Germinal center (tissue), 1 donor: ENCODE results near the gene WFIKKN1.

Experiments
- DNase-seq: peaks from one replicate; pipeline ENCODE4 v3.0.0; 2012; ENCODE audit warnings: mixed read lengths, low spot score

The WFIKKN1 gene, protein sequence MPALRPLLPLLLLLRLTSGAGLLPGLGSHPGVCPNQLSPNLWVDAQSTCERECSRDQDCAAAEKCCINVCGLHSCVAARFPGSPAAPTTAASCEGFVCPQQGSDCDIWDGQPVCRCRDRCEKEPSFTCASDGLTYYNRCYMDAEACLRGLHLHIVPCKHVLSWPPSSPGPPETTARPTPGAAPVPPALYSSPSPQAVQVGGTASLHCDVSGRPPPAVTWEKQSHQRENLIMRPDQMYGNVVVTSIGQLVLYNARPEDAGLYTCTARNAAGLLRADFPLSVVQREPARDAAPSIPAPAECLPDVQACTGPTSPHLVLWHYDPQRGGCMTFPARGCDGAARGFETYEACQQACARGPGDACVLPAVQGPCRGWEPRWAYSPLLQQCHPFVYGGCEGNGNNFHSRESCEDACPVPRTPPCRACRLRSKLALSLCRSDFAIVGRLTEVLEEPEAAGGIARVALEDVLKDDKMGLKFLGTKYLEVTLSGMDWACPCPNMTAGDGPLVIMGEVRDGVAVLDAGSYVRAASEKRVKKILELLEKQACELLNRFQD

DNA sequence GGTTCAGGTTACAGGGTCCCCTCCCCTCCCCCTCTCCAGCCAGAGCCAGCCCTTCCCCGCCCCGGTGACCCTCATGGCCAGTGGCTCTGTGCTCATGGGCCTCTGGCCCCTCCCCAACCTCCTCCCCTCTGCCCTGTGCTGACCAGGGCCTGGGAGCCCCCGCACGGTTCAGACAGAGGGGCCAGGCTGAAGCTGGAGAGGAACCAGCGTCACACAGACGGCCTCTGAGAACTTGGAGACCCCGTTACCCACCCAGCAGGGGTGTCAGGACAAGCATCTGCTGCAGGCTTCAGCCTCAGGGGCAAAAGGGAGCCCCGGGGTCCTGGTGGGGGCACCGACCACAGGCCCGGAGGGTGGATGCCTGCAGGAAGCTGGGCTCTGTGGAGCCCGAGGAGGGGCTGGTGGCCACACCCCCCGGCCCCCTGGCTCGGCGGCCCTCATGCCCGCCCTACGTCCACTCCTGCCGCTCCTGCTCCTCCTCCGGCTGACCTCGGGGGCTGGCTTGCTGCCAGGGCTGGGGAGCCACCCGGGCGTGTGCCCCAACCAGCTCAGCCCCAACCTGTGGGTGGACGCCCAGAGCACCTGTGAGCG, at the start of gene WFIKKN1:
Gene WFIKKN1 (plus strand): TSS at position 171 of the 591 bp plus-strand sequence. CDS start 269 bp downstream, at position 440.
- no peak for DNase-seq

DNA sequence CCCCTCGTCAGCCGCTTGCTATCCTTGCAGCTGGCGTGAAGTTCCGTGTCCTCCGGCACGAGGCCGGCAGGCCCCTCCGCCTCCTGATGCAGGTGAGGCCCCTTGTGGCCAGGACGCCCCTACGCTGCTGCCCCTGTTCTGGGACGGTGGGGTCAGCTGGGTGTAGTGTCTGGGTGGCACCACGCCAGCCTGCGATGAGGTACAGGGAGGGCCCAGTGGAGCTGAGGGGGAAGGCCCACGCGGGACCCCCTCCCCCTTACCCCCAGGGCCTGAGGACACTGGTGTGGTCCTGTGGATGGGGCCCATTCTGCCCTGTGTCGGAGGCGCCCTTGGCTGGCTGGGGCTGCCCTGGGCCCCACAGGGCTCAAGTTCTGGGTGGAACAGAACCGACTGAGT, 48.6 kb upstream of the WFIKKN1 start:
- no peak for DNase-seq

DNA sequence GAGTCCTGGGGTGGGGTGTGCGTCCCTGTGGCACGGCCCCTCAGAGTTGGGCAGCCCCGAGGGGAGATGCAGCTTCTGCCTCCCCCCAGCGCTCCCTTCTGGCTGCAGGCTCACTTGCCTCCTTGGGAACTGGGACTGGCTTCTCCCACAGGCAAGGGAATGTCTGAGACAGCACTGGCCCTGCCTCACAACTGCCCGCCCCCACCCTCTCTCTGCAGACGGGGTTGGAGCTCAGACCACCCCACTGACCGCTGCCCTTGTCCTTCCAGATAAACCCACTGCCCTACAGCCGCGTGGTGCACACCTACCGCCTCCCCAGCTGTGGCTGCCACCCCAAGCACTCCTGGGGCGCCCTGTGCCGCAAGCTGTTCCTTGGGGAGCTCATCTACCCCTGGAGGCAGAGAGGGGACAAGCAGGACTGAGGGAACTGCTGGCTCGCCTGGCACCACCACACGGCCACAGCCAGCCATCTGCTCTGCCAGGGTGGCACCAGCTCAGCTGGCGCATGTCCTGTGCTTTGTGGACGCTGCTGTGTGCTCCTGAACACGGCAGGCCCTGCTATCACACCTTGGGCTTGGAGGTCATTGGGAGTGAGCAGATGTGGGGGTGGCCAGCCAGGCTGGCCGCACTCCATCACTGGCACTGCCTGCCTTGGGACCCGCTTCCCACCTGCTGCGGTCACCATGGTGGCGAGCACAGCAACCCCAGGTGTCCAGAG, 48.0 kb upstream of the WFIKKN1 start:
- no peak for DNase-seq

DNA sequence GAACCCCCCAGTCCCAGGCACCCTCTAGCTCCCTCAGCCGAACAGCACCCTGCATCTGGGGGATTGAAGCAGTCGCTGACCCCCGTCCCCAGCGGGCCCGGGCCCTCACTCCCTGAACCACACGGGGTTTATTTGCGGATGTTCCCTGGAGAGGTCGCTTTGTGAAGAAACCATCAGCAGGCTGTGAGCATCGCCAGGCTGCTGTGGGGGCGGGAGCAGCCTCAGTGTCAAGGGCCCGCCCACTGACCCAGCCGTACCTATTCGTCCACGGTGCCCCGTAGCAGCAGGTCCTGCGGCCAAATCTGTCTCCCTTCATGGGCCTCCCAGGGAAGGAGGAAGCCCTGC, 47.3 kb upstream of the WFIKKN1 start:
- DNase-seq = no peak

DNA sequence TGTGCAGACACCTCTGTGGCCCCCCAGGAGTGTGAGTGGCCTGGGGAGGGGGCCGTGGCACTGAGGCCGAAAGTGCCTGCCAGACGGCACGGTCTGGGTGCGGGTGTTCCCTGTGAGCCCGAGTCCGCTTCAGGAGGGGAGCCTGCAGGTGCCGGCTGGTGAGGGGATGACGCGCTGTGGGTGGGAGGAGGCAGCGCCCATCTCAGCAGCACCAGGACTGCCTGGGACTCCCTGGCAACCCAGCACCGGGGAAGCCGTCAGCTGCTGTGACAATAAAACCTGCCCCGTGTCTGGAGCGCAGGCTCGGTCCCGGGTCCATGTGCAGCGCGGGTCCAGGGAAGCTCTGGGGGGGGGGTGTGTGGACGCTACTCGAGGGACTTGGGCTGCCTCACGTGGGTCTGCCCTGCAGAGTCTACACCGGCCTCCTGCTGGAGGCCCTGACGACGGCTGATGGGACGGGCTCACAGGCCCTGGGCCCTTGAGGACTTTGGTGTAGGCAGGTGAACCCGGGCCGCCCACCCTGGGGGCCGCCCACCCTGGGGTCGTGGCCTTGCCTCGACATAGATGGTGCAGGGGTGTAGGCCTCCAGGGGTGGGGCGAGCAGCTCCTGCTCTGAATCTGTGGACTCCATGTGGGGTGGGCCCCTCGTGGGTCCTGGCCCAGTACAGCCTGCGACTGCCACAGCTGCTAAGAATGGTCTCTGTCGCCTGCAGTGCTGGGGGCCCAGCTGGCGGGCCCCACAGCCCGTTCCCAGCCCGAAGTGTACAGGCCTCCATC, 46.8 kb upstream of the WFIKKN1 start:
- no peak for DNase-seq

DNA sequence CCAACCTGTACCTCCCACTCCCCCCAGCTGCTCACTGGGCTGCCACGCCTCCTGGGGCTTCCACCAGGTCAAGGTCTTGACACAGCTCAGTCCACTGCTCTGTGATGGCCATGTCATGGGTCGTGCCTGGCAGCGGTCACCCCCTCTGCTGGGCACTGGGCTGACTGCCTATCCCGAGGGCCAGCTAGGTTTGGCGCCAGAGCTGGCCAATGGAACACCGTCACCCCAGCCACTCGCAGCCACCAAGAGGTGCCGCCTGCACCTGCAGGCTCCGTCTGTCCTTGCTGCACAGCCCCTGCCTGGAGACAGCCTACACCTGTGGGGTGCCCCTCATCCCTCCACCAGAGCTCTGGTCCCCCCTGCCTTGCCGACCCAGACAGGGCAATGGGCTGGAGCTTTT, 45.4 kb upstream of the WFIKKN1 start:
- no peak for DNase-seq

DNA sequence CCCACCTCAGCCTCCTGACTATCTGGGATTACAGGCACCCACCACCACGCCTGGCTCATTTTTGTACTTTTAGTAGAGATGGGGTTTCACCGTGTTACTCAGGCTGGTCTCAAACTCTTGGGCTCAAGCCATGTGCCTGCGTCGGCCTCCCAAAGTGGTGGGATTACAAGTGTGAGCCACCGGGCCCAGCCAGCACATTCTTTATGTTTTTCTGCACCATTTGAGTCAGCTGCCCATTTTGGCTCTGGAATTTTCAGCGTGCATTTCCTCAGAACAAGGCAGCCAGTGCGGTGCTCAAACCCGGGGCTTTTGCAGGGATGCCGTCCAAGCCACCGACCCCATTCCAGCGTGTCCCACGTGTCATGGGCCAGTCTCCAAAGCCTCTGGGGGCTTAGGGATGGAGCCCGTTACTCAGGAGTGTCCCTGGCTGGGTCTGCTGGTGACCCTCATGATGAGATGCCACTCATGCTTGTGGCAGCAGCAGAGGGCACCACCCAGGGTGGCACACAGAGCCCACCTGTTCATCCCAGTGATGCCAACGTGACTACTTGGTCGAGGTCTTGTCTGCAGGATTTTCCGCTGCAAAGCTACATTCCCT, 44.6 kb upstream of the WFIKKN1 start:
- DNase-seq = no peak

DNA sequence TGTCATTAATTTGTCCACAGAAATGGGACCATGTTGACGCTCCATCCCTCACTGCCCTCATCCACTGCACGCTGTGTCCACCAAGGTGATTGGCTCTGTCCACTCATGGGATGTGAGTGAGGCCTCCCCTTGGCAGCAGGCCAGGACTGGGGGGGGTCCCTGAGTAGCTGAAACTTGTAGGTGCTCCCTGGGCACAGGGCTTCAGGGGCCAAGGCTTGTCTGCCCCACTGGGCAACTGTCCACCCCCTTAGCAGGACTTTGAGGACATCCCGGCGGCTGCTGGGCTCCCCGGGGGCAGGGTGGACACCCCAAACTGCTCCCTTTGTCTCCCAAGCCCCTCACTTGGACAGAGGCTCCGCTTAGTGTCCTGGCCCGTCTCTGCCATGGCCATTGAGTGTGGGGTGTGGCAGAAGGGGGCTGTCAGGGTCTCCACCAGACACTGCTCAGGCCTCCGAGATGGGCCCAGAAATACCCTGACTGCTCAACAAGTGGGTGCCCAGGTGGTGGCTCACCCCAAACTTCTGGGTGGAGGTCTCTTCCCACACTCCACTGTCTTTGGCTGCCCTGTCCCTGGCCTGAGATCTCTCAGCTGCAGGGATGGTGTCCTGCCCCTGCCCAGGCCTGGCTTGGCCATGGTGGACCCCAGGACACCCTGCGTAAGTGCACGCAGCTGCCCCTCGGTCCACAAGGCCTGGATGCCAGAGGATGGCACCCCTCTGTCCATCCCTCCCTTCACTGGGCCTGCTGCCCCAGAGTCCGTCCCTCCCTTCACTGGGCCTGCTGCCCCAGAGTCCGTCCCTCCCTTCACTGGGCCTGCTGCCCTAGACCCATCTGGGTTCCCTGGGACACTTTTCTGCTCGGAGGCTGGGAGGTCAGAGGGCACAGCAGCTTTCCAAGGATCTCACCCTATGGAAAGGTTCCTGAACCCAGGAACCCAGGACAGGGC, 43.9 kb upstream of the WFIKKN1 start:
- DNase-seq = no peak

DNA sequence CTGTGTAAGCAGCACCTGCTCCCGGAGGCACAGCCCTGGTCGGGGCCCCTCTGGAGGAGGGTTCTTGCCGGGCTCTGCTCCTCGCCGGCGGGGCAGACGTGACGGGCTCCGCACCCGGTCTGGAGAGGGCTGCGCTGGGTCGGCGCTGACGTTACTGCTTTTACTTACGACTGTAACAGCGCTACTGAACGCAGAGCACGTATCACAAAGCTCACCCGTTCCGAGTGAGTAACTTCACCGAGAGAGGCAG, 42.2 kb upstream of the WFIKKN1 start:
- DNase-seq = no peak

DNA sequence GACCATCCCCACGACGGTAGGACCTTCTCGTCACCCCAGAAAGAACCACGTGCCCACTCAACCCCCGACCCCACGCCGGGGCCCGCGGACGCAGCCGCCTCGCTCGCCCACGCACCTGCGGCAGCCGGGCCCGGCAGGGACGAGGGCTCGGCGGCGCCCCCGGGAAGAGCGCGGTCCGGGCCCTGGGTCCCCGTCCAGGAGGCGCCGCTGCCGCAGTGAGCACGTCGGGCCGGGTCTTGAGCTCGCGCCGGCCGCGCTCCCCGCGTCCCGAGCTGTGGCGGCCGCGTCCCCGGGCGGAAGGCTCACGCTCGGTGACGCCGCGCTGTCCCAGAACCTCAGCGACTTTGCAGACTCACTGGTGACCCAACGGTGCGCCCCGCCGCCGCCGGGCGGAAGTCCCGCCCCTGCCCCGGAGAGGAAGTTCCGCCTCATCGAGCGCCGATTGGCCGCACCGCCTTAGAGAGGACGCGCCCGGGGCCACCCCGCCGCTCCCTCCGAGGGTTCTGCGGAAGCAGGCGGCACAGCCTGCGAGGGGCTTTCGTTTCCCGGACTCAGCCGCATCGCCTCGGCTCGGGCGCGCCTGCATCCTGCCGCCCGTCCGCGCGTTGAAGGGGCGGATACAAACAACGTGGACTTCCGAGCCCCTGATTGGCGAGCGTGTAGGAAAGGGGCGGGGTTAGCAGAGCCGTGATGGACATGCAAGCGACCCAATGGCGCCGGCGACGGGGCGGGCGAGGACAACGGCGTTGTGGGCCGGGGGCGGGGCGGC, 41.7 kb upstream of the WFIKKN1 start:
- peak; percentile 94 for DNase-seq

DNA sequence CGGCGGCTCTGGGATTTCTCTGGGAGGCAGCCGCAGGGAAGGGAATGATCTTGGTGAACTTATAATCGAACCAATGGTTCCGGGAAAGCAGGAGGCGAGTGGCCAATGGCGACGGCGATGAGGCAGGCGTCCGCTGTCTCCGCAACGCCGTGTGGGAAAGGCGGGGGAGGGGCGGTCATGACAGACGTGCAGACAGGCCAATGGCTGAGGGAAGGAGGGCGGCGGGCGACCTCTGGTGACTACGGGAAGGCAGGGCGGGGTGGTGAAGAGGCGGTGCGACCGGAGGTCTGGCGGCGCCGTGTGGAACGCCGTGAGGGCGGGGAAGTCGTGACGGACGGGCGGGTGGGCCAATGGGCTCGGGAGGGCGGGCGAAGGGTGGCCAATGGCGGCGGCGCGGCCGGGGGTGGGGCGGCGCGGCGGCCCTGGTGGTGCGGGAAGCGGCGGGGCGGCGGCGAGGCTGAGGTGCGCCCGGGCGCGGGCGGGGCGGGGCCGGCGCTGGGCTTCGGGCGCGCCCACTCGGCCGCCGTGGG, 41.1 kb upstream of the WFIKKN1 start, which contains the start of gene RAB40C:
Gene RAB40C (plus strand): TSS at position 409 of the 530 bp plus-strand sequence. CDS start 226 bp downstream, outside the sequence.
- DNase-seq = peak; percentile 98

DNA sequence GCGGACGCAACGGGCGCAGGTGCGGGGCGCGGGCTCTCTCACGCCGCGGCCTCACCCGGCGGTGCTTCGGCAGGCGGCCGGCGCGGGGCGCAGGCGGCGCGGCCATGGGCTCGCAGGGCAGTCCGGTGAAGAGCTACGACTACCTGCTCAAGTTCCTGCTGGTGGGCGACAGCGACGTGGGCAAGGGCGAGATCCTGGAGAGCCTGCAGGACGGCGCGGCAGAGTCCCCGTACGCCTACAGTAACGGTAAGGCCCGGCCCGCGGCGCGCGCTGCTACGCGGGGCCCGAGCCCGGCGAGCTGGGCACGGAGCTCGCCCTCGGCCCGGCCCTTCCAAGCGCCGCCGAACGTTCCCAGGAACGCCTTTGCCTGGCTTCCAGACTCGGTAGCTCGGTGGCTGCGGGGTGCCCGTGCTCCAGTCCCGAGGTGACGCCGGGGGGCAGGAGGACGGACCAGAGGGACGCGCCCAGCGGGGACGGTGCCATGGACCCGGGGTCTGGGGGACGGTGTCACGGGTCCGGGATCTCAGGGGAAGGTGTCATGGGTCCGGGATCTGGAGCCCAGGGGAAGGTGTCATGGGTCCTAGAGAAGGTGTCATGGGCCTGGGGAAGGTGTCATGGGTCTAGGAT, 40.5 kb upstream of the WFIKKN1 start:
- DNase-seq = no peak

DNA sequence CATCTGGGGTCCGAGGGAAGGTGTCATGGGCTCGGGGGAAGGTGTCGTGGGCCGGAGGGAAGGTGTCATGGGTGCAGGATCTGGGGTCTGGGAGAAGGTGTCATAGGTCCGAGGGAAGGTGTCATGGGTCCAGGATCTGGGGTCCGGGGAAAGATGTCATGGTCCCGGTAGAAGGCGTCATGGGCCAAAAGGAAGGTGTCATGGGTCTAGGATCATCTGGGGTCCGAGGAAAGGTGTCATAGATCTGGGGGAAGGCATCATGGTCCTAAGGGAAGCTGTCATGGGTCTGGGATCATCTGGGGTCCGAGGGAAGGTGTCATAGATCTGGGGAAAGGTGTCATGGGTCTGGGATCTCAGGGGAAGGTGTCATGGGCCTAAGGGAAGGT, 40.0 kb upstream of the WFIKKN1 start:
- DNase-seq = no peak

DNA sequence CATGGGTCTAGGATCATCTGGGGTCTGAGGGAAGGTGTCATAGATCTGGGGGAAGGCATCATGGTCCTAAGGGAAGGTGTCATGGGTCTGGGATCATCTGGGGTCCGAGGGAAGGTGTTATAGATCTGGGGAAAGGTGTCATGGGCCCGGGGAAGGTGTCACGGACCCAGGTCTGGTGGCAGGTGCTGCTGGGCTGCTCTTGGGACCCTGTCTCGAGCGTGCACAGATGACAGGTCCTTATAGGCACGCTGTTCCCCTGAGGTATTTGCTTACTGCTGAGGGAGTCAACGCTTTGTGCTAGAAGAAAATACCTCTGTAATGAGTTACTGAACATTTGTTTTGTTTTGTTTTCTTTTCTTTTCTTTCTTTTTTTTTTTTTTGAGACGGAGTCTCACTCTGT, 39.6 kb upstream of the WFIKKN1 start:
- no peak for DNase-seq

DNA sequence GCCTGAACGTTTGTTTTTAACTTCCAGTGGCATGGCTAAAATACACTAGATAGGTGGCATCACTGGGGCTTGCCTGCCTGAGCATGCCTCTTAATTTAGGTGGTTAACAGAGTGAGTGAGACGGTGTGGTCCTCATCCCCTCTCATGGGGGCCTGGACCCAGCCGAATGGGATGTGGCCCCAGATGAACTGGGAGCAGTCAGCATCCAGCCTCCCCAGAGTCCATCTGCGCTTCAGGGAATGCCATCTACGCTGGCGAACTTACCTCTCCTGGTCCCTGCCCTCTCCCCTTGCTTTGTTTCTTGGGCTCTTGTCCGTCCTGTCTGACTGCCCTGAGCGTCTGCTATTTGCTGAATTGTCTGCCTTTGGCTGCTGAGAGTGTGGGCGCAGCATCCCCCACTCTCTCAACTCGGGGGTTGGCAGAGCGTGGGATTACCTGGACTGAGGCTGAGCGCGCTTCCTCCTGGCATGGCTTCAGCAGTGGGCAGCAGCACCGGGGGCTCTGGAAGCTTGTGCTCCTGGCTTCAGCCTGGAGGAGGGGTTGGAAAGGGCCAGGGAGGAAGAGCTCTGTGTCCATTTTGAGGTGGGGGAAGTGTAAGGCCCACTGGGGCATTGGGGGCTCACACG, 38.8 kb upstream of the WFIKKN1 start:
- no peak for DNase-seq

DNA sequence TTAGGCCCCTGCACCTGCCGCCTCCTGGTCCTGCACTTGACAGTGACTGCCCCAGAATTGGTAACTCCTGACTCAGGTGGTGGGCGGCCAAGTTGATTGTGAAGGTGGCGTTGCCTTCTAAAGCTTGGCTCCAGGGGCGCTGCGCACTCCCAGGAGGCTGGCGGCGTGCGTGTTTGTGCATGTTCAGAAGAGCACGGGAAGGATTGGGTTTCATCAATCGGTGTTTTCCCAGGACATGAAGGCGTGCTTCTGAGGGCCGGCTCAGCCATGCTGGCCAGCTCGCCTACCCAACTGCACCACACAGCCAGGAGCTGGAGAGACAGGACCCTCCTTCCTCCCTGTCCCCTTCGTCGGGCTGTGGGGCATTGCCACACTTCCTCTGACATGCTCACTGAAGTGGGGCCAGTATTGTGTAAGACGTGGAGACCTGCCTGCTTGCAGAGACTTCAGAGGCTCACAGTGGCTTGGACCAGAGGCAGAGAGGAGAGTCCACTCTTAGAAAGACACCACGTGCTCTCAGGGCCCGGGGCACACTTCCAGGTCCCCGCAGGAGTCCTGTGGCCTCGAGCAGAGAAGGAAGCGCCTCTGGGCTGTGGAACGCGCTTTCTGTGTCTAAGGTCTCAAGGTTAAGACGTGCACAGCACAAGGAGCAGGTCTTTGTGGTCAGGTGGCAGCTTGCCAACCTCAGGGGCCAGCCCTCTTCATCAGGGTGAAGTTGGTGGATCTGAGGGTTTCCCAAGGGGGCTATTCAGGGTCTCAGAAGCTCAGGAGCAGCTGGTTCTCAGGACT, 38.1 kb upstream of the WFIKKN1 start:
- DNase-seq = no peak

DNA sequence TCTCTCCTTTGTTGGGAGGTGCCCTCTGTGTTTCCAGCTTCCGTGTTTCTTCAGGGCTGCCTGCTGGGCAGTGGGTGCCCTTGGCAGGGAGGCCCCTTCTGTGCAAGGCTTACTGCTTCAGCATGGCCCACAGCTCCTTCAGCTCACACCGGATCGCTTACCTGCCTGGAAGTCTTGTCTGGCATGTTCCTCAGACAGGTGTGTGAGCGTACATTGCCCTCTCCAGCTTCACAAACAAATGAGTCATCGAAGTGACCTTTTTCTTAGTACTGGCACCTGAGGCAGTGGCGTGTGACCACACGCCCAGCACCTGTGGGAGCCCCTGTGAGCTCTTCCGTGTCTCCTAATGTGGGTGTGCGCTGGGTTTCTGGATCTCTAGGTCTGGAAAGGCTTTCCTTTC, 37.4 kb upstream of the WFIKKN1 start:
- no peak for DNase-seq

DNA sequence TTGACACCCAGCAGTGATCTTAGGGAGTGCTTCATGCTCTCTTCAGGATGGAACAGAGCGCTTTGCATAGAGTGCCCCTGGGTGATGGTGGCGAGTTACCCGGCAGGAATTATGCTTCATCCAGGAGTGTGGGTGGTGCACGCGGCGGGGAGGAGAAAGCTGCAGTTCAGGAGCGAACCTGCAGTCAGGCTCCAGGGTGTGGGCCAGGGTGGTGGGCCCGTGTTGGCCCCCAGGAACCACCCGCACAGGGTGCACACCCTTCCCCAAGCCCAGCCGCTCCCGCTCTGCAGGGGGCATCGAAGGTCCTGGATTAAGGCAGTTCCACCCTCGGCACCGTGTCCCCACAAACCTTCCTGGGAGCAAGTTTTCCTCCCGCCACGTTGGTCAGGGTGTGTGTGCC, 37.0 kb upstream of the WFIKKN1 start:
- no peak for DNase-seq
